Epithelial cell of alveolus of lung (primary cell): ENCODE measurements around the gene GTF3C2. TPM values are rescaled to one million over a fixed set of nuclear protein-coding genes. Genes with fewer than 3 reads are reported as not detected.

Experiments
- total RNA-seq: library from RNA; depleted of rRNA; stranded (reverse); fragments of >200 nt; gene quantifications from 2 replicates; pipeline ENCODE4 v1.2.1, GENCODE V29; 2015

Gene GTF3C2
- total RNA-seq, result 44.7 and 50.6 TPM in 2 replicates

DNA sequence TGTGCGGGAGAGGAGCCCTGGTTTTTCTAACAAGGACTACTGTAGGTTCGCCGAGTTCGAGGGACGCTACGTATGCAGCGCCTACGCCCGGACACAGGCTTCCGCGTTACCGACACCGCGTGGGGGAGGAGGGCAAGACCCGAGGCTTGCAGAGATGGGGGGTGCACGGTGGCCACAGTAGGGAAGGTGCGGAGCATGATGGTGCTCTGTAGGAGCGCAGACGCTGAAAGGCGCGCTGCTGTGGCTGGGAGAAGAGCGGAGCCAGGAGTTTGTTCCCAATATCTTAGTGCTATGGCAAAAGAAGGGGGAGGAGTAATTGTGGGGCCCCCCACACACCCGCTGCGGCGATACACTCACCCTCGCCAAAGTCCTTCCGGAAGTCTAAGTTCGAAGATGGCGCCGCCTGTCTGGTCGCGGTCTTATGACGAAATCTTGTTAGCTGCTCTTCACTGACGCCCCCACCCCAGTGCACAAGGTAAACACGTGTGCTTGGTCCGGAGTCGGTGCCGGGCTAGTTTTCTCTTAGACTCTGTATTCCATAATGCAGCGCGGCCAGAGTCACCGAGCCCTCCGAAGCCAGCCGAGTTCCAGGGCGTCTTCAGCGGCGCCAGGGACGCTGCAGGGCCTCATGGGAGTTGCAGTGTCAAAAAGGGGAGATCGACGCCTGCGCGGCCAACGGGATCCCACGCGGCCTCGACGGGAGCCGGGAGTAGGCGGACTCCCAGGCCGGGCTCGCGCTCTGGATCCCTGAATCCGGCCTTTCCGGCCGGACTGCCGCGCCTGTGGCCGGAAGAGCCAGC is at the start of gene GTF3C2:
TSS of gene GTF3C2 (minus strand) at position 383 of the 800 bp plus-strand sequence. CDS start 13,210 bp downstream, outside the sequence.

GRCh38 chr2:27380626-27381545 is 24.3 kb upstream of the GTF3C2 start, which contains the start of gene ZNF513:
TSS of gene ZNF513 (minus strand) at chr2:27380734. CDS start at chr2:27380526, 208 bp downstream.

DNA sequence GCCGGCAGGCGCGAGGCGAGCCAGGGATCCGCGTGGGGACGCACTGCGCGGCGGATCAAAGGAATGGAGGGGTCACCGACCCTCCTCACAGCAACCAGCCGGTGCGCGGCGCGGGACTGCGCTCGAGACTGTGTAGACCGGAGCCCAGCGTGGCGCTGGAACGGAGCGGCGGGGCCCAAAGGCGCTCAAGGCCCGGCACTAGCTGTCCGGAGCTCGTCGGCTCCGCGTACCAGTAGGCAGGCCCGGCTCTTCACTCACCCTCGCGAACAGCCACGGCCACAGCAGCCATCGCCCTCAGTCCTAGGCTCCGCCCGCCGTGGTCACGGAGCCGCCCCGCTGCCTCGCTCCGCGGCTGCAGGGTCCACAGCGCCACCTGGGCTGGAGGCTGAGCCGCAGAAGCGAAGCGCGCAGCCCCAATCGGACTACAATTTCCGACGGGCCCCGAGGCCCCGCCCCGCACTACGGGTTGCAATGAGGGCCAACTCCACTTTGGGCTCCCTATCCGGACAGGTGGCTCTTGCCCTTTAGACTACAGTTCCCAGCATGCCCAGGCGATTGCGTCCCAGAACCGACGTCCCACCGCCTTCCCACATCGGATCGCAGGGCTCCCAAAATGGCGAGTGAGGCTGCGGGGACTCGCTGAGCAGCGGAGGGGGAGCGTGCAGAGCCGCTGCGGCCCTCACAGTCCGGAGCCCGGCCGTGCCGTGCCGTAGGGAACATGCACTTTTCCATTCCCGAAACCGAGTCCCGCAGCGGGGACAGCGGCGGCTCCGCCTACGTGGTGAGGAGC is 13.7 kb upstream of the GTF3C2 start, which contains the start of the genes EIF2B4 and SNX17:
TSS of gene EIF2B4 (minus strand) at position 313 of the 790 bp plus-strand sequence. CDS start at position 289, 24 bp downstream.
TSS of gene SNX17 (plus strand) at position 591 of the 790 bp plus-strand sequence. CDS start at position 719, 128 bp downstream.

GRCh38 chr2:27322766-27323595 is 33.6 kb downstream of the GTF3C2 start, which contains the start of gene MPV17:
TSS of gene MPV17 (minus strand) at chr2:27323097. CDS start at chr2:27322517, 580 bp downstream.

GRCh38 chr2:27308359-27308881 is 48.1 kb downstream of the GTF3C2 start, which contains the start of gene UCN:
TSS of gene UCN (minus strand) at chr2:27308445. CDS start at chr2:27307895, 550 bp downstream.

GRCh38 chr2:27281855-27282559 is 74.6 kb downstream of the GTF3C2 start, which contains the start of gene TRIM54:
TSS of gene TRIM54 (plus strand) at chr2:27282429. CDS start at chr2:27282732, 303 bp downstream.

Other genes with a start within 250 kb of the GTF3C2 start
- gene CGREF1, start 237.6 kb downstream of the GTF3C2 start, total RNA-seq, result 1.2 and 4.6 TPM in 2 replicates
- gene ABHD1, start 232.9 kb downstream of the GTF3C2 start, total RNA-seq, result not detected in 2 replicates
- gene PREB, start 222.1 kb downstream of the GTF3C2 start, total RNA-seq, result 53.0 and 92.5 TPM in 2 replicates
- not detected in 2 replicates for gene PRR30, start 217.4 kb downstream of the GTF3C2 start, total RNA-seq
- not detected in 2 replicates for gene TCF23, start 207.8 kb downstream of the GTF3C2 start, total RNA-seq
- gene ATRAID, start 144.7 kb downstream of the GTF3C2 start, total RNA-seq, result 225 and 250 TPM in 2 replicates
- 18.3 and 26.0 TPM in 2 replicates for gene SLC5A6, start 144.5 kb downstream of the GTF3C2 start, total RNA-seq
- 22.5 and 42.7 TPM in 2 replicates for gene CAD, start 139.4 kb downstream of the GTF3C2 start, total RNA-seq
- not detected in 2 replicates for gene SLC30A3, start 93.7 kb downstream of the GTF3C2 start, total RNA-seq
- gene DNAJC5G, start 81.3 kb downstream of the GTF3C2 start, total RNA-seq, result not detected in 2 replicates
- gene TRIM54, start 74.3 kb downstream of the GTF3C2 start, total RNA-seq, result 0.24 TPM in 1 of 2 replicates, not detected in the other
- gene UCN, start 48.3 kb downstream of the GTF3C2 start, total RNA-seq, result 1.0 and 11.3 TPM in 2 replicates
- 80.7 and 88.8 TPM in 2 replicates for gene MPV17, start 33.7 kb downstream of the GTF3C2 start, total RNA-seq
- gene EIF2B4, start 13.6 kb upstream of the GTF3C2 start, total RNA-seq, result 25.9 and 29.5 TPM in 2 replicates
- 77.5 and 138 TPM in 2 replicates for gene SNX17, start 13.9 kb upstream of the GTF3C2 start, total RNA-seq
- 5.9 and 6.7 TPM in 2 replicates for gene ZNF513, start 24.0 kb upstream of the GTF3C2 start, total RNA-seq
- 48.9 and 86.0 TPM in 2 replicates for gene PPM1G, start 52.8 kb upstream of the GTF3C2 start, total RNA-seq
- 67.0 and 109 TPM in 2 replicates for gene NRBP1, start 71.9 kb upstream of the GTF3C2 start, total RNA-seq
- 2.7 TPM in 1 of 2 replicates, not detected in the other for gene KRTCAP3, start 85.6 kb upstream of the GTF3C2 start, total RNA-seq
- gene IFT172, start 133.0 kb upstream of the GTF3C2 start, total RNA-seq, result 15.3 and 17.5 TPM in 2 replicates
- 10.4 and 20.9 TPM in 2 replicates for gene FNDC4, start 138.4 kb upstream of the GTF3C2 start, total RNA-seq
- 0.24 and 0.39 TPM in 2 replicates for gene GCKR, start 140.1 kb upstream of the GTF3C2 start, total RNA-seq
- 18.0 and 27.9 TPM in 2 replicates for gene ZNF512, start 226.3 kb upstream of the GTF3C2 start, total RNA-seq